GM12892 (cell line): ENCODE results near the gene STAB2.

Experiments used
- POLR2A ChIP-seq: IDR thresholded peaks from 2 replicates; pipeline ENCODE4 v1.6.1; 2011; ENCODE audit warnings: low read depth, low read length, control low read depth
- POLR2AphosphoS5 ChIP-seq: IDR thresholded peaks from 2 replicates; pipeline ENCODE4 v1.6.1; 2011; ENCODE audit warnings: low read depth, low read length, control low read depth

GRCh38 chr12:103586791-103587370 lies at the start of gene STAB2:
- TF ChIP-seq POLR2A (no peak), POLR2AphosphoS5 (no peak)
